ENCODE measurements around the gene PSMD8. TPM values are rescaled to one million over a fixed set of nuclear protein-coding genes. Genes with fewer than 3 reads are reported as not detected.
"Not testable (repeated sequence)": the region's sequence is repeated elsewhere in the genome, so short reads cannot be mapped to it uniquely, and the experiment has no call there.

The PSMD8 gene
- total RNA-seq, 1 donor from 2014 or later = 316 TPM

DNA sequence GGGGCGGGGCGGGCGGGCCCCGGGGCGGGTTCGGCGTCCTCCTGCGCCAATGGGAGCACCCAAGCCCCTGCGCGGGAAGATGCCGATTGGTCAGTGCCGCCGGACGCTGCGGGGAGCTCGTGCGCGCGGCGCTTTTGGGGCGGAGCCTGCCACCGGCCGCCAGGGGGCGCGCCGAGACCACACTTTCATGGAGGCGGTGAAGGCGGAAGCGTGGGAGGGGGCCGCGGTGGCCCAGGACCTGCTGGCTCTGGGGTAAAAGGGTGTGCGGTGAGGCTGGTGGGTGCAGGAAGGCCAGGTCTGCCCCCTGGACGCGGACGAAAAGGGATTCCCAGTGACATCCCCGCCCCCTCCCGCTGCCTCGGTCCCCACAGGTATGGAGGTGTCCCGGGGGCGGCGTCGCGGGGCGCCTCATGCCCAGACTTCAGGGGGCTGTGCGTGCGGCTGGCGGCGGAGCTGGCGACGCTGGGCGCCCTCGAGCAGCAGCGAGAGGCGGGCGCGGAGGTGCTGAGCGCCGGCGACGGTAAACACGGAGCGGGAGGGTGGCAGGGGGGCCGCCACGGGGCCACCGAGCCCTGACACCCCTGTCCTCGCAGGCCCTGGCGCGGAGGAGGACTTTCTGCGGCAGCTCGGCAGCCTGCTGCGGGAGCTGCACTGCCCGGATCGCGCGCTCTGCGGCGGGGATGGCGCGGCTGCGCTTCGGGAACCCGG, 28.8 kb downstream of the PSMD8 start, which contains the start of gene FAM98C:
Gene FAM98C, plus strand, starts transcription at position 127 of the 708 bp plus-strand sequence. Its CDS starts 61 bp downstream, at position 188.
- H3K36me3 ChIP-seq (ENCODE audit: control insufficient read depth, insufficient read depth, low read length) = no peaks in the 10 kb centered on the region
- TF ChIP-seq, protein P1, sequence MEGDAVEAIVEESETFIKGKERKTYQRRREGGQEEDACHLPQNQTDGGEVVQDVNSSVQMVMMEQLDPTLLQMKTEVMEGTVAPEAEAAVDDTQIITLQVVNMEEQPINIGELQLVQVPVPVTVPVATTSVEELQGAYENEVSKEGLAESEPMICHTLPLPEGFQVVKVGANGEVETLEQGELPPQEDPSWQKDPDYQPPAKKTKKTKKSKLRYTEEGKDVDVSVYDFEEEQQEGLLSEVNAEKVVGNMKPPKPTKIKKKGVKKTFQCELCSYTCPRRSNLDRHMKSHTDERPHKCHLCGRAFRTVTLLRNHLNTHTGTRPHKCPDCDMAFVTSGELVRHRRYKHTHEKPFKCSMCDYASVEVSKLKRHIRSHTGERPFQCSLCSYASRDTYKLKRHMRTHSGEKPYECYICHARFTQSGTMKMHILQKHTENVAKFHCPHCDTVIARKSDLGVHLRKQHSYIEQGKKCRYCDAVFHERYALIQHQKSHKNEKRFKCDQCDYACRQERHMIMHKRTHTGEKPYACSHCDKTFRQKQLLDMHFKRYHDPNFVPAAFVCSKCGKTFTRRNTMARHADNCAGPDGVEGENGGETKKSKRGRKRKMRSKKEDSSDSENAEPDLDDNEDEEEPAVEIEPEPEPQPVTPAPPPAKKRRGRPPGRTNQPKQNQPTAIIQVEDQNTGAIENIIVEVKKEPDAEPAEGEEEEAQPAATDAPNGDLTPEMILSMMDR (IDR thresholded peaks at IDR 0.05; ENCODE audit: insufficient read depth, low read length, poor library complexity, severe bottlenecking) = peak; percentile 58
- peaks cover 2% of the 10 kb centered on the region for H3K27me3 ChIP-seq (ENCODE audit: control insufficient read depth, insufficient read depth, low read length)
- H3K4me3 ChIP-seq (ENCODE audit: low read depth, low read length) = peak within 1 kb of the TSS; percentile 90
- peak; percentile 81 for DNase-seq (ENCODE audit: low read depth)

DNA sequence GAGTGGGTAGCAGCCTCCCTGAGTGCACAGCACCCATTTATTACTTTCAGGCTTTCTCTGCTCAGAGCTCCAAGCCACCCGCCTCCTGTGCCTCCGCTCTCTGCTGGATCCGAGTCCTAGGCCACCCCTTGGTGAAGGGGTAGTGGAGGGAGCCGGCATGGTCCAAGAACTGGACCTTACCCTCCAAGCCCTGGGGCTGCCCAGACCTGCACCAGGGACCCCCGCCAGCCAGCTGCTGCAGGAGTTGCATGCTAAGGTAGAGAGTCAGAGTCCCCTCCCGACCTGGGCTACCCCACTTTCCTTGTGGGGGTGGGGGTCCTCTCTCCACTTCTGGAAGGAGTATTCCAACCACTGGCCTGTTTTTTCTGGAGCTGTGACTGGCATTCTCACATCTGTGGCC, 30.5 kb downstream of the PSMD8 start:
- Histone ChIP-seq H3K36me3 (ENCODE audit: control insufficient read depth, insufficient read depth, low read length) (no peaks in the 10 kb centered on the region), H3K27me3 (ENCODE audit: control insufficient read depth, insufficient read depth, low read length) (no peaks in the 10 kb centered on the region), H3K4me3 (ENCODE audit: low read depth, low read length) (no peak overlapping the region)
- DNase-seq (ENCODE audit: low read depth) = no peak
- TF ChIP-seq, protein P1 (IDR thresholded peaks at IDR 0.05; ENCODE audit: insufficient read depth, low read length, poor library complexity, severe bottlenecking) = no peak

DNA sequence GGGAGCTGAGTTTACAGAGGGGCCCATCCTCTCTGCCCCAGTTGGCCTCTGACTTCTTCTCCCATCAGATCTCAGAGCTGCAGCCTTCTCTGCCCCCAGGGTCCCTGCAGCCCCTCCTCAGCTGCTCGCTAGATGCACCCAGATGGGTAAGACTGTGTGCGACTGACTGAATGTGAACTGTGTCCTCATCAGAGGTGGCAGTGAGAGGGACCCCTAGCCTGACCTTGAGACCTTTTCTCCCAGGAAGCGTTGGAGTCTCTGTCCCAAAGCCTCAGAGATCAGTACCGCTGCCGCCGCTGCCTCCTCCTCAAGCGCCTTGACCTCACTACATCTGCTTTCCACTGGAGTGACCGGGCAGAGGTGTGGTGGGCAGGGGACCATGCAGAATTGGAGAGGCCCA, 30.9 kb downstream of the PSMD8 start:
- H3K36me3 ChIP-seq (ENCODE audit: control insufficient read depth, insufficient read depth, low read length) = no peaks in the 10 kb centered on the region
- no peaks in the 10 kb centered on the region for H3K27me3 ChIP-seq (ENCODE audit: control insufficient read depth, insufficient read depth, low read length)
- no peak overlapping the region for H3K4me3 ChIP-seq (ENCODE audit: low read depth, low read length)
- TF ChIP-seq, protein P1 (IDR thresholded peaks at IDR 0.05; ENCODE audit: insufficient read depth, low read length, poor library complexity, severe bottlenecking) = no peak
- no peak for DNase-seq (ENCODE audit: low read depth)

DNA sequence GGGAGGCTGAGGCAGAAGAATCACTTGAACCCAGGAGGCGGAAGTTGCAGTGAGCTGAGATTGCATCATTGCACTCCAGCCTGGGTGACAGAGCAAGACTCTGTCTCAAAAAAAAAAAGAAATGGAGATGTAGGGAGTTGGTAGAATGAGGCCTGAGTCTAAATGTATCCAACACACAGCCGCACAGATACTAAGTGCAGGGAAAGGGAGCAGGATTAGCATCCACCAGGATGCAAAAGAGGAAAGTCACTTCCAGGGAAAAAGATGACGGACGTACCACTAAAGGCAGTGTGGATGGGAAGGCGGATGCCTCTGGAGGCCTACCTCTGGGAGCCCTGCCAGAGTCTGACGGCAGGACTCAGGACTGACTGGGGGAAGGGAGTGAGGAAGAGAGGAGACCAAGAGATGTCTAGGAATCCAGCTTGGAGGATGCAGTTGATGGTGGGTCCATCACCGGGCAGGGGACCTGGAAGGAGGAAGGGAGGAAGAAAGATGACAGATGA, 35.3 kb downstream of the PSMD8 start:
- TF ChIP-seq, protein P1 (IDR thresholded peaks at IDR 0.05; ENCODE audit: insufficient read depth, low read length, poor library complexity, severe bottlenecking) = no peak
- DNase-seq (ENCODE audit: low read depth) = no peak

DNA sequence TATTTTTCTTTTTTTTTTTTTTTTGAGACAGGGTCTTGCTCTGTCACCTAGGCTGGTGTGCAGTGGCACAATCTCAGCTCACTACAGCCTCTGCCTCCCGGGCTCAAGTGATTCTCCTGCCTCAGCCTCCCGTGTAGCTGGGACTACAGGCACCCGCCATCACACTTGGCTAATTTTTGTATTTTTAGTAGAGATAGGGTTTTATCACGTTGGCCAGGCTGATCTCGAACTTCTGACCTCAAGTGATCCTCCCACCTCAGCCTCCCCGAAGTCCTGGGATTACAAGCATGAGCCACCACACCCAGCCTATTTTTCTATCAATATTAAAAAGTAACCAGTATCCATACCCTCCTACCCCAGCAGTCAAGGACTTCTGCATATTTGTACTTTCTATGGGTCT, 36.0 kb downstream of the PSMD8 start:
- DNase-seq (ENCODE audit: low read depth); H3K36me3 ChIP-seq (ENCODE audit: control insufficient read depth, insufficient read depth, low read length); H3K4me3 ChIP-seq (ENCODE audit: low read depth, low read length): not testable (repeated sequence)
- H3K27me3 ChIP-seq (ENCODE audit: control insufficient read depth, insufficient read depth, low read length) = peaks cover 11% of the 10 kb centered on the region

More for the DNA sequence above, 35.3 kb downstream of the PSMD8 start:
- Histone ChIP-seq H3K27me3 (ENCODE audit: control insufficient read depth, insufficient read depth, low read length) (peaks cover 11% of the 10 kb centered on the region), H3K4me3 (ENCODE audit: low read depth, low read length) (no peak overlapping the region), H3K36me3 (ENCODE audit: control insufficient read depth, insufficient read depth, low read length) (no peaks in the 10 kb centered on the region)

DNA sequence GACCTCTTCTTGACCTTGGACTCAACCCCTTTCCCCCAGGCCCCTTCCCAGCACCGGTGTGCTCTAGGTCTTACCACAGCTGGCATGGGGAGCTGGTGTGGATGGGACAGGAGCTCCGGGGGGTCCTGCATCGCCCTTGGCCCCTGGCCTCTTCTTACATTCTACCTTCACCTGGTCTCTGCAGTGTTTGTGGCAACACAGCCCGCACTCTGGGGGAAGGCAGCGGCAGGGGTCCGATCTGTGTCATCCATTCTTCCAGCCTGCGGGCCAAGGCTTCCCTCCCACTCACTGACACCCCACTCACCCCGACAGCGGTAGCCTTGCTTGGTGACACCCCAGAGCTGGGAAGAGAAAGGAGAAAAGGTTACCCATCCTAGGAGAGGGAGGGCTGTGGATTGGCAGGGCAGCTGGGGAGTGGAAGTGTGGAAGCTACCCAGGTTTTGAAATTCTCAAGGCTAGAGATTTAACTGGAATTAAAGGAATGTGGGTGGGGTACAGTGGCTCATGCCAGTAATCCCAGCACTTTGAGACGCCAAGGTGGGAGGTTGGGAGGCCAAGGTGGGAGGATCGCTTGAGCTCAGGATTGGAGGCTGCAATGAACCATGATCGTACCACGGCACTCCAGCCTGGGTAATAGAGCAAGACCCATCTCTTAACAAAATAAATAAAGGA, 36.8 kb downstream of the PSMD8 start:
- no peak for DNase-seq (ENCODE audit: low read depth)
- H3K27me3 ChIP-seq (ENCODE audit: control insufficient read depth, insufficient read depth, low read length) = peaks cover 11% of the 10 kb centered on the region
- TF ChIP-seq, protein P1 (IDR thresholded peaks at IDR 0.05; ENCODE audit: insufficient read depth, low read length, poor library complexity, severe bottlenecking) = no peak

DNA sequence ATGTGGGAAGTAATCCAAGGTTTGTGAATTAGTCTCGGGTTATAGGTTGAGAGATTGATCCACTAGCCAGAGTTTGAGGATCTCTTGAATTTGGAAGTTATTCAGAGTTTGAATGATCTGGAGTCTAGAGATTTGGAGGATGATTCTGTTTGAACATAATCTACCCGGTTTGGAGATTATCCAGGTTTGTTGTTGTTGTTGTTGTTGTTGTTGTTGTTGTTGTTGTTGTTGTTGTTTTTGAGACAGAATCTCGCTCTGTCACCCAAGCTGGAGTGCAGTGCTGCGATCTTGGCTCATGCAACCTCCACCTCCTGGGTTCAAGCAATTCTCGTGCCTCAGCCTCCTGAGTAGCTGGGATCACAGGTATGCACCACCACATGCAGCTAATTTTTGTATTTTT, 37.5 kb downstream of the PSMD8 start:
- not testable (repeated sequence) for H3K36me3 ChIP-seq (ENCODE audit: control insufficient read depth, insufficient read depth, low read length); H3K4me3 ChIP-seq (ENCODE audit: low read depth, low read length); DNase-seq (ENCODE audit: low read depth)
- peaks cover 12% of the 10 kb centered on the region for H3K27me3 ChIP-seq (ENCODE audit: control insufficient read depth, insufficient read depth, low read length)

More for the DNA sequence above, 36.8 kb downstream of the PSMD8 start:
- Histone ChIP-seq H3K4me3 (ENCODE audit: low read depth, low read length) (no peak overlapping the region), H3K36me3 (ENCODE audit: control insufficient read depth, insufficient read depth, low read length) (no peaks in the 10 kb centered on the region)
